ENCODE data around the gene SASH3. TPM values are rescaled to one million over a fixed set of nuclear protein-coding genes. Genes with fewer than 3 reads are reported as not detected.

SASH3 gene
- polyA plus RNA-seq, 1 of the 3 experiments (the other 2 are of a cell fraction) = not detected

GRCh38 chrX:129843459-129844306, 63.9 kb downstream of the SASH3 start, which contains the start of gene ZDHHC9:
TSS of gene ZDHHC9 (minus strand) at chrX:129843886. CDS start at chrX:129841945, 1,941 bp downstream.
- WGBS (ENCODE audit: low lambda C conversion rate) = 38% methylated on average over 27 of the region's 72 CpGs
- Histone ChIP-seq H3K79me2 (ENCODE audit: insufficient read depth) (no peaks in the 10 kb centered on the region), H3K9me3 (no peaks in the 10 kb centered on the region), H4K20me1 (ENCODE audit: insufficient read depth) (no peaks in the 10 kb centered on the region), H3K9ac (peak within 1 kb of the TSS; percentile 61), H3K36me3 (replicated peaks in 1 of 2; ENCODE audit: control insufficient read depth in 1 of 2, insufficient read depth in 2 of 2, low read length in 1 of 2) (no peaks in the 10 kb centered on the region), H3K27ac (ENCODE audit: low read depth in 2 of 2, low read length in 1 of 2) (peak within 1 kb of the TSS in 1 of 2 experiments; percentile 45; a peak in 1 of 4 replicates), H3K9me2 (no peaks in the 10 kb centered on the region), H3K4me3 (ENCODE audit: low read depth in 2 of 2, low read length in 1 of 2) (peak within 1 kb of the TSS; percentile 58 to 65), H3K27me3 (ENCODE audit: insufficient read depth) (peaks cover 40% of the 10 kb centered on the region), H2AFZ (ENCODE audit: low read depth) (peak within 1 kb of the TSS; percentile 78), H3K4me1 (ENCODE audit: control insufficient read depth in 1 of 2, insufficient read depth in 2 of 2, low read depth in 1 of 2, low read length in 1 of 2) (peaks cover 0 to 2% of the 10 kb centered on the region in 2 experiments; a peak in 2 of 4 replicates), H3K4me2 (peak within 1 kb of the TSS; percentile 83), H3F3A (replicated peaks; ENCODE audit: insufficient read depth) (no peaks in the 10 kb centered on the region)
- peak; percentile 92 for DNase-seq
- POLR2A ChIA-PET = no interaction called here
- CTCF ChIA-PET = no interaction called here
- TF ChIP-seq JUND (IDR thresholded peaks at IDR 0.05) = no peak
- no peak for TF ChIP-seq USF2 (IDR thresholded peaks at IDR 0.05; ENCODE audit: borderline replicate concordance, low read depth, low read length)
- peak; percentile 24; the same call in 1 of the 2 replicates for TF ChIP-seq IRF3 (IDR thresholded peaks at IDR 0.05; ENCODE audit: low read depth, low read length)
- TF ChIP-seq FOXJ3 (CRISPR knock-in tag; IDR thresholded peaks at IDR 0.05) = no peak
- no peak for TF ChIP-seq NRF1 (IDR thresholded peaks at IDR 0.05; ENCODE audit: low read depth, low read length)
- no peak for TF ChIP-seq ELF1 (IDR thresholded peaks at IDR 0.05)
- no peak for TF ChIP-seq RAD21 (IDR thresholded peaks at IDR 0.05; ENCODE audit: low read length)
- TF ChIP-seq TCF12 (IDR thresholded peaks at IDR 0.05) = no peak
- no peak for TF ChIP-seq MAX (IDR thresholded peaks at IDR 0.05; ENCODE audit: low read depth)
- TF ChIP-seq EZH2phosphoT487 (IDR thresholded peaks at IDR 0.05; ENCODE audit: borderline replicate concordance, low read depth) = no peak
- TF ChIP-seq TEAD4 (IDR thresholded peaks at IDR 0.05; ENCODE audit: borderline replicate concordance, insufficient read depth) = no peak
- no peak for TF ChIP-seq EP300 (IDR thresholded peaks at IDR 0.05; ENCODE audit: borderline replicate concordance in 1 of 2, low read depth in 1 of 2, low read length in 1 of 2)
- TF ChIP-seq FOSL2 (IDR thresholded peaks at IDR 0.05; ENCODE audit: borderline replicate concordance, low read depth) = no peak
- TF ChIP-seq CHD2 (IDR thresholded peaks at IDR 0.05; ENCODE audit: low read length, partially characterized antibody) = peak; percentile 41
- peak; percentile 38; the same call in 1 of the 2 replicates for TF ChIP-seq RFX5 (IDR thresholded peaks at IDR 0.05; ENCODE audit: low read length)
- TF ChIP-seq SIN3A (IDR thresholded peaks at IDR 0.05; ENCODE audit: borderline replicate concordance, low read depth, low read length) = no peak
- no peak for TF ChIP-seq RXRA (IDR thresholded peaks at IDR 0.05; ENCODE audit: borderline replicate concordance, low read depth)
- no peak for TF ChIP-seq POLR2AphosphoS5 (IDR thresholded peaks at IDR 0.05; ENCODE audit: low read depth, low read length)
- TF ChIP-seq FOXM1 (IDR thresholded peaks at IDR 0.05; ENCODE audit: low read depth) = no peak
- TF ChIP-seq CTCF (IDR thresholded peaks at IDR 0.05) = no peak
- TF ChIP-seq NFIC (IDR thresholded peaks at IDR 0.05; ENCODE audit: borderline replicate concordance) = no peak
- no peak for TF ChIP-seq TAF1 (IDR thresholded peaks at IDR 0.05; ENCODE audit: borderline replicate concordance, low read depth, low read length)
- TF ChIP-seq USF1 (IDR thresholded peaks at IDR 0.05; ENCODE audit: borderline replicate concordance, low read depth) = no peak
- no peak for TF ChIP-seq GATA2 (CRISPR knock-in tag; IDR thresholded peaks at IDR 0.05)
- no peak for TF ChIP-seq ZBTB33 (IDR thresholded peaks at IDR 0.05; ENCODE audit: borderline replicate concordance, low read depth)
- peak; percentile 78 for TF ChIP-seq MXI1 (IDR thresholded peaks at IDR 0.05; ENCODE audit: low read depth, low read length)
